ENCODE results near the gene ZNF814. TPM values are rescaled to one million over a fixed set of nuclear protein-coding genes. Genes with fewer than 3 reads are reported as not detected.
"Not testable (repeated sequence)": the region's sequence is repeated elsewhere in the genome, so short reads cannot be mapped to it uniquely, and the experiment has no call there.

The ZNF814 gene
- 9.9 and 19.3 TPM in 2 replicates for total RNA-seq

DNA sequence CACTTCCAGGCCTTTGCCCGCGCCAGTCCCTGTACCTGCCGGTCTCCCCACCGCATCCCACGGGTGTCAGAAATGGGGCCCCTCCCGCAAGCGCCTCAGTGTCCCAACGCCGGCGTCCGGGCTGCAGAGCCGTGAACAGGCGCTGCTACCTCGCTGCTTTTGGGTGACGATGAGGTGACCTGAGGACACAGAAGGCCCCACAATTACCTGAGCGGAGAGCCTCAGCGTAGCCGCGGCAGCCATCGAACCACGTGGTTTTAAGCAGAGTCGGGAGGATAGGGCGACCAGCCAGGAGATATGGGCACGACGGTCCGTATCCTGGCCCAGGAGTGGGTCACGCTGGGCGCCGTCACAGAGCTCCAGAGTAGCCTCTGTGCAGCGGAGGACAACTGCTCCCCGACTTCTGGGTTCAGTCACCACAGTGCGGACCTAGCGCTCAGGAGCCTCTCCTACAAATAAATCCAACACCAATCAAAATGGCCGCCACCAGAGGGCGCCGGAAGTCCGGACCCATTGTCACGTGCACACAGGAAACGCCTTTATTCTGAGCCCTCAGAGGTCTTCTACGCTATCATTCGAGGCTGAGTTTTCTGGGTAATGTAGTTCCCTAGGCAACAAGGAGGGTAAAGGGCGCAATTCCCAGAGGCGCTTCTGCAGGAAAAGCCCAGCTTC, at the start of gene ZNF814:
Gene ZNF814 (minus strand): TSS at position 478 of the 672 bp plus-strand sequence. CDS start 235 bp downstream, at position 243.
- TF ChIP-seq, protein P1, sequence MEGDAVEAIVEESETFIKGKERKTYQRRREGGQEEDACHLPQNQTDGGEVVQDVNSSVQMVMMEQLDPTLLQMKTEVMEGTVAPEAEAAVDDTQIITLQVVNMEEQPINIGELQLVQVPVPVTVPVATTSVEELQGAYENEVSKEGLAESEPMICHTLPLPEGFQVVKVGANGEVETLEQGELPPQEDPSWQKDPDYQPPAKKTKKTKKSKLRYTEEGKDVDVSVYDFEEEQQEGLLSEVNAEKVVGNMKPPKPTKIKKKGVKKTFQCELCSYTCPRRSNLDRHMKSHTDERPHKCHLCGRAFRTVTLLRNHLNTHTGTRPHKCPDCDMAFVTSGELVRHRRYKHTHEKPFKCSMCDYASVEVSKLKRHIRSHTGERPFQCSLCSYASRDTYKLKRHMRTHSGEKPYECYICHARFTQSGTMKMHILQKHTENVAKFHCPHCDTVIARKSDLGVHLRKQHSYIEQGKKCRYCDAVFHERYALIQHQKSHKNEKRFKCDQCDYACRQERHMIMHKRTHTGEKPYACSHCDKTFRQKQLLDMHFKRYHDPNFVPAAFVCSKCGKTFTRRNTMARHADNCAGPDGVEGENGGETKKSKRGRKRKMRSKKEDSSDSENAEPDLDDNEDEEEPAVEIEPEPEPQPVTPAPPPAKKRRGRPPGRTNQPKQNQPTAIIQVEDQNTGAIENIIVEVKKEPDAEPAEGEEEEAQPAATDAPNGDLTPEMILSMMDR (IDR thresholded peaks at IDR 0.05; ENCODE audit: insufficient read depth, low read length, poor library complexity, severe bottlenecking), result peak; percentile 48
- Histone ChIP-seq H3K27me3 (ENCODE audit: control insufficient read depth, insufficient read depth, low read length) (no peaks in the 10 kb centered on the region), H3K4me3 (ENCODE audit: low read depth, low read length) (peak within 1 kb of the TSS; percentile 85), H3K36me3 (ENCODE audit: control insufficient read depth, insufficient read depth, low read length) (no peaks in the 10 kb centered on the region)
- DNase-seq (ENCODE audit: low read depth), result peak; percentile 57

DNA sequence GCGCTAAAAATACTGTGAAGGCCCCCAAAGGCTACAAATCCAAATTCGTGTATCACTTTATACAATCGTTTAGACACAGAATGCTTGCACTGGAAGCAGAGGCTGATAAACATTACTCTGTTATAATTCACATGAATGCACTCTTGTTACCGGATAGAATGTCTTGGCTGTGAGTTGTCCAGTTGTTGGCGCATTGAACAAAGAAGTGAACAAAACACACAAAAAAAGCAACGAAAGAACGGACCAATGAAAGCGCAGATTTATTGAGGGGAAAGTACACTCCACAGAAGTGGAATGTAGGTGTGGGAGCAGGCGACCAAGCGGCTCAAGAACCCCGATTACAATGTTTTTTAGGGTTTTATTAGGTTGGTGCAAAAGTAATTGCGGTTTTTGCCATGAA, 46.9 kb upstream of the ZNF814 start:
- no peak for DNase-seq (ENCODE audit: low read depth)
- Histone ChIP-seq H3K27me3 (ENCODE audit: control insufficient read depth, insufficient read depth, low read length) (no peaks in the 10 kb centered on the region), H3K36me3 (ENCODE audit: control insufficient read depth, insufficient read depth, low read length) (no peaks in the 10 kb centered on the region), H3K4me3 (ENCODE audit: low read depth, low read length) (no peak overlapping the region)
- TF ChIP-seq, protein P1 (IDR thresholded peaks at IDR 0.05; ENCODE audit: insufficient read depth, low read length, poor library complexity, severe bottlenecking), result no peak

DNA sequence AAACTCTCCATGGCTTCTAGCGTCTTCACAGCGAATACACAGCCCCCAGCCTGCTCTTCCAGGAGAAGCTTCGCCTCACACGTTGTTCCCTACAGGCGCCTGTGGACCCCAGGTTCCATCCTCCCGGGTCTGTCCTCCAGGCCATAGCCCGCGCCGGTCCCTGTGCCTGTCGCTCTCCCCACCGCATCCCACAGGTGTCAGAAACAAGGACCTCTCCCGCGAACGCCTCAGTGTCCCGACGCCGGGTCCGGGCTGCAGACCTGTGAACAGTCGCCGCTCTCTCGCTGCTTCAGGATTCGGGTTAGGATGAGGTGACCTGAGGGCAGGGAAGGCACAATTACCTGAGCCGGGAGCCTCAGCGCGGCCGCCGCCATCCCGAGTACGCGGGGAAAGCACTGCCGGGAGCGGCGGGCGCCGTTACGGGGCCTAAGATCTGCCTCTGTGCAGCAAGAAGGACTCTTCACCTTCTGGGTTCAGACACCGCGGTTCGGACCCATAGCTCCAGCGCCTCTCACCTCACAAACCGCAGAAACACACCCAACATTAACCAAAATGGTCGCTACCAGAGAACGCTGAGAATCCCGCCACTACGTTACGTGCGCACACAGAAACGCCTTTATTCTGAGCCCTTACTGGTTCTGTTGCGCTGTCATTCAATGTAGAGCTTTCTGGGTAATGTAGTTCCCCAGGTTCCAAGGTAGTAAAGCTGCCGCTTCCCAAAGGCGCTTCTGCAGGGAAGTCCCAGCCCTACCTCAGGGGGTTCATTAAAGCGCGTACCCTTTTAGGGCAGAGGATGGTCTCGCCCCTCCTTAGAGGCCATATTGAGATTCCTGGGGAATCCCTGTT, 46.2 kb upstream of the ZNF814 start, which contains the start of gene ZNF418:
Gene ZNF418 (minus strand): TSS at position 583 of the 846 bp plus-strand sequence. CDS start 1,580 bp downstream, outside the sequence.
- TF ChIP-seq, protein P1 (IDR thresholded peaks at IDR 0.05; ENCODE audit: insufficient read depth, low read length, poor library complexity, severe bottlenecking), result no peak
- H3K36me3 ChIP-seq (ENCODE audit: control insufficient read depth, insufficient read depth, low read length), result no peaks in the 10 kb centered on the region

GRCh38 chr19:57927587-57927986, 38.8 kb upstream of the ZNF814 start:
- TF ChIP-seq, protein P1 (IDR thresholded peaks at IDR 0.05; ENCODE audit: insufficient read depth, low read length, poor library complexity, severe bottlenecking), result no peak
- Histone ChIP-seq H3K27me3 (ENCODE audit: control insufficient read depth, insufficient read depth, low read length) (no peaks in the 10 kb centered on the region), H3K36me3 (ENCODE audit: control insufficient read depth, insufficient read depth, low read length) (no peaks in the 10 kb centered on the region), H3K4me3 (ENCODE audit: low read depth, low read length) (no peak overlapping the region)
- DNase-seq (ENCODE audit: low read depth), result no peak

More for the DNA sequence above, 46.2 kb upstream of the ZNF814 start, which contains the start of gene ZNF418:
- Histone ChIP-seq H3K4me3 (ENCODE audit: low read depth, low read length) (peak within 1 kb of the TSS; percentile 82), H3K27me3 (ENCODE audit: control insufficient read depth, insufficient read depth, low read length) (no peaks in the 10 kb centered on the region)
- peak; percentile 62 for DNase-seq (ENCODE audit: low read depth)

DNA sequence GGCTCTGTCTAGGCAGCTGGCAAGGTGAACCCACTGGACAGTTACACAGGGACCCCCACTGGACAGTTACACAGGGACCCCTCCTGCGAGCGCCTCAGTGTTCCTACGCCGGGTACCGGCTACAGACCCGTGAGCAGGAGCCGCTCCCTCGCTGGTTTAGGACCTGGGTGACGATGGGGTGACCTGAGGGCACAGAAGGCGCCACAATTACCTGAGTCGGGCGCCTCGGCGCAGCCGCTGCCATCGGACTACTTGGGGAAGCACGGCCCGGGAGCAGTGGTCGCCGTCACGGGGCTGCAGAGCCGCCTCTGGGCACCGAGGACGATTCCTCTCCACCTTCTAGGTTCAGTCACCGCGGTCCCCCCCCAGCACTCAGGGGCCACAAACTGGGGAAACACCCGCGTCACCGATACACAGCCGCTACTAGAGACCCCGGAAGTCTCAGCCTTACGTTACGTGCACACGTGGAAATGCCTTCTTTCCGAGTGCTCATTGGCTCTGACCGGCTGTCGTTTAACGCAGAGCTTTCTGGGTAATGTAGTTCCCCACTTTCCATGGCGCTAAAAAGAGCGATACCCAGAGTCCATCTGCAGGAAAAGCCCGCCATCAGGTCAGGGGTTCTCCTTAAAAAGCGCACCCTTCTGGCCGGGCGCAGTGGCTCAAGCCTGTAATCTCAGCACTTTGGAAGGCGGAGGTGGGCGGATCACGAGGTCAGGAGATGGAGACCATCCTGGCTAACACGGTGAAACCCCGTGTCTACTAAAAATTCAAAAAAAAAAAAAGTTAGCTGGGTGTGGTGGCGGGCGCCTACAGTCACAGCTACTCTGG, 27.5 kb upstream of the ZNF814 start, which contains the start of gene ZNF417:
Gene ZNF417 (minus strand): TSS at position 425 of the 828 bp plus-strand sequence. CDS start 181 bp downstream, at position 244.
- not testable (repeated sequence) for H3K27me3 ChIP-seq (ENCODE audit: control insufficient read depth, insufficient read depth, low read length); H3K36me3 ChIP-seq (ENCODE audit: control insufficient read depth, insufficient read depth, low read length)
- TF ChIP-seq, protein P1 (IDR thresholded peaks at IDR 0.05; ENCODE audit: insufficient read depth, low read length, poor library complexity, severe bottlenecking), result peak; percentile 30
- peak within 1 kb of the TSS; percentile 89 for H3K4me3 ChIP-seq (ENCODE audit: low read depth, low read length)
- peak; percentile 91 for DNase-seq (ENCODE audit: low read depth)
